Activated CD4-positive, alpha-beta T cell treated with anti-CD3 and anti-CD28 coated beads for 1 hour (primary cell): ENCODE data around the gene STAT2.
"Not testable (repeated sequence)": the region's sequence is repeated elsewhere in the genome, so short reads cannot be mapped to it uniquely, and the experiment has no call there.

Source experiments
- DNase-seq: peaks from one replicate; pipeline ENCODE4 v3.0.0-alpha.2; 2020

Gene STAT2

GRCh38 chr12:56324206-56324605, 35.7 kb downstream of the STAT2 start:
- no peak for DNase-seq

- not testable (repeated sequence) for DNase-seq
Measured at GRCh38 chr12:56321610-56322009, 38.3 kb downstream of the STAT2 start.

- no peak for DNase-seq
Measured at GRCh38 chr12:56321027-56321426, 38.9 kb downstream of the STAT2 start.

- DNase-seq = no peak
Measured at GRCh38 chr12:56317675-56318074, 42.2 kb downstream of the STAT2 start.

- DNase-seq = peak; percentile 87
Measured at GRCh38 chr12:56315622-56316473, 44.1 kb downstream of the STAT2 start, which contains the start of gene CNPY2. Gene CNPY2 (minus strand): TSS chr12:56315988. CDS start chr12:56315217, 771 bp downstream.

- DNase-seq = no peak
Measured at GRCh38 chr12:56315249-56315621, 44.7 kb downstream of the STAT2 start.

GRCh38 chr12:56311003-56311402, 48.9 kb downstream of the STAT2 start:
- DNase-seq = no peak

GRCh38 chr12:56308714-56309113, 51.2 kb downstream of the STAT2 start:
- no peak for DNase-seq

- DNase-seq = no peak
Measured at GRCh38 chr12:56307221-56307965, 52.5 kb downstream of the STAT2 start.

- DNase-seq = no peak
Measured at GRCh38 chr12:56304872-56305590, 54.9 kb downstream of the STAT2 start.

- no peak for DNase-seq
Measured at GRCh38 chr12:56304276-56304675, 55.6 kb downstream of the STAT2 start.

GRCh38 chr12:56300644-56301464, 59.1 kb downstream of the STAT2 start:
- no peak for DNase-seq

GRCh38 chr12:56299853-56300643, 59.9 kb downstream of the STAT2 start, which contains the start of gene CS:
Gene CS (minus strand): TSS chr12:56300330. CDS start chr12:56300201, 129 bp downstream.
- DNase-seq = peak; percentile 97

- peak; percentile 8 for DNase-seq
Measured at GRCh38 chr12:56299308-56299852, 60.5 kb downstream of the STAT2 start.

GRCh38 chr12:56298828-56299227, 61.1 kb downstream of the STAT2 start:
- no peak for DNase-seq

- DNase-seq = no peak
Measured at GRCh38 chr12:56297400-56297799, 62.5 kb downstream of the STAT2 start.

- no peak for DNase-seq
Measured at GRCh38 chr12:56296295-56296694, 63.6 kb downstream of the STAT2 start.

GRCh38 chr12:56293795-56294194, 66.1 kb downstream of the STAT2 start:
- no peak for DNase-seq
